GM12891 (cell line): ENCODE measurements around the gene RBPJL.

Experiments
- POLR2A ChIP-seq: IDR thresholded peaks from 2 replicates; pipeline ENCODE4 v1.6.1; 2011; ENCODE audit warnings: low read depth, low read length, control low read depth
- POLR2AphosphoS5 ChIP-seq: IDR thresholded peaks from 2 replicates; pipeline ENCODE4 v1.6.1; 2011; ENCODE audit warnings: low read depth, low read length, control low read depth
- POU2F2 ChIP-seq: IDR thresholded peaks from 2 replicates; pipeline ENCODE4 v1.6.1; 2011; ENCODE audit warnings: low read depth, mild to moderate bottlenecking, control low read depth, low read length, moderate library complexity
- SPI1 ChIP-seq: IDR thresholded peaks from 2 replicates; pipeline ENCODE4 v1.6.1; 2011; ENCODE audit warnings: low read depth, low read length, control low read depth
- TAF1 ChIP-seq: IDR thresholded peaks from 2 replicates; pipeline ENCODE4 v1.6.1; 2011; ENCODE audit warnings: low read depth, low read length, control low read depth

- TF ChIP-seq POLR2A (no peak), POU2F2 (no peak), POLR2AphosphoS5 (no peak), TAF1 (no peak), SPI1 (no peak)
Measured at GRCh38 chr20:45359069-45359405, 52.4 kb downstream of the RBPJL start.
